Fibroblast of villous mesenchyme (primary cell): Measurements from ENCODE around the gene CLDN19. TPM values are rescaled to one million over a fixed set of nuclear protein-coding genes. Genes with fewer than 3 reads are reported as not detected.

ENCODE experiments used
- DNase-seq: peaks from one replicate; pipeline ENCODE4 v3.0.0-alpha.2; 2010; ENCODE audit warnings: low read depth
- H3K4me3 ChIP-seq: 2 replicates; pipeline ENCODE4 v1.5.1; 2011; ENCODE audit warnings: low read depth, mild to moderate bottlenecking, low read length
- CTCF ChIP-seq: IDR thresholded peaks from 2 replicates; pipeline ENCODE4 v1.5.1; 2012; ENCODE audit warnings: low read depth, mild to moderate bottlenecking, low read length; ENCODE audit not compliant: insufficient read depth
- total RNA-seq: library from RNA; depleted of rRNA; stranded (reverse); fragments of >200 nt; gene quantifications from 2 replicates; pipeline ENCODE4 v1.2.3, GENCODE V29; 2012

Gene CLDN19
- total RNA-seq, 1 donor, result not detected

- no peak overlapping the region for H3K4me3 ChIP-seq
- no peak for TF ChIP-seq CTCF
- DNase-seq, result no peak
Observed at GRCh38 chr1:42761567-42761966, 21.5 kb upstream of the CLDN19 start.

GRCh38 chr1:42759114-42759513, 19.1 kb upstream of the CLDN19 start:
- no peak overlapping the region for H3K4me3 ChIP-seq
- no peak for DNase-seq
- no peak for TF ChIP-seq CTCF

GRCh38 chr1:42758641-42759040, 18.6 kb upstream of the CLDN19 start:
- TF ChIP-seq CTCF, result no peak
- no peak for DNase-seq
- H3K4me3 ChIP-seq, result no peak overlapping the region

- no peak for TF ChIP-seq CTCF
- DNase-seq, result no peak
- H3K4me3 ChIP-seq, result no peak overlapping the region
Observed at GRCh38 chr1:42757892-42758275, 17.8 kb upstream of the CLDN19 start.

GRCh38 chr1:42756956-42757891, 17.2 kb upstream of the CLDN19 start:
- DNase-seq, result peak; percentile 64
- TF ChIP-seq CTCF, result peak; percentile 76
- H3K4me3 ChIP-seq, result no peak overlapping the region

- peak; percentile 35 for DNase-seq
Observed at GRCh38 chr1:42753070-42753469, 13.0 kb upstream of the CLDN19 start.

More at GRCh38 chr1:42753070-42753469, 13.0 kb upstream of the CLDN19 start:
- TF ChIP-seq CTCF, result no peak
- H3K4me3 ChIP-seq, result no peak overlapping the region
